A549 (cell line): ENCODE measurements around the gene SPACA7. TPM values are rescaled to one million over a fixed set of nuclear protein-coding genes. Genes with fewer than 3 reads are reported as not detected.

Experiments used
- ATAC-seq, 2 experiments: fragments of 200-7000 bp in 1 of 2; fragments of >200 bp in 1 of 2; cut with Nextera tagmentation in 1 of 2; cut with Tn5 transposase in 1 of 2; 3 replicates each; pipeline versions ENCODE4 v1.8.0 to v1.9.1; 2018 to 2020; ENCODE audit warnings: mild to moderate bottlenecking in 1 of 2, moderate library complexity in 1 of 2
- CTCF ChIA-PET: fragments of 300-600 bp; sonication (Branson Sonifier 250); formaldehyde crosslinking; extraction: SDS; loops from one replicate; lab custom pipeline; 2021; ENCODE audit warnings: antibody characterized with exemption, inconsistent platforms; lab: Yijun Ruan, JAX
- POLR2A ChIA-PET: fragments of 350-600 bp; formaldehyde crosslinking; extraction: SDS; loops from one replicate; lab custom pipeline; 2021; ENCODE audit warnings: antibody characterized with exemption, inconsistent platforms; lab: Yijun Ruan, JAX
- DNase-seq, 2 experiments: peaks; one replicate each; pipeline versions ENCODE4 v3.0.0 to v3.0.0-alpha.2; 2011 to 2016; ENCODE audit warnings: low read depth in 1 of 2, low spot score in 1 of 2
- FAIRE-seq: peaks from 2 replicates; lab custom pipeline; 2011; peaks lifted over from hg19 to GRCh38; lab: Jason Lieb, UNC
- H3K27ac ChIP-seq, 2 experiments: fragments of >200 bp; sonication (Bioruptor Twin); formaldehyde crosslinking; 3 replicates each; pipeline ENCODE4 v1.5.1; 2016 to 2017
- H3K4me1 ChIP-seq: fragments of >200 bp; sonication (Bioruptor Twin); formaldehyde crosslinking; 3 replicates; pipeline ENCODE4 v1.6.1; 2016
- H3K4me2 ChIP-seq: fragments of >200 bp; sonication (Bioruptor Twin); formaldehyde crosslinking; 3 replicates; pipeline ENCODE4 v1.6.1; 2016
- H3K4me3 ChIP-seq: fragments of >200 bp; sonication (Bioruptor Twin); formaldehyde crosslinking; 3 replicates; pipeline ENCODE4 v1.5.1; 2016
- H3K9me3 ChIP-seq: fragments of >200 bp; sonication (Bioruptor Twin); formaldehyde crosslinking; 3 replicates; pipeline ENCODE4 v1.6.1; 2016
- BHLHE40 ChIP-seq: IDR thresholded peaks from 2 replicates; pipeline ENCODE4 v1.6.1; 2012; ENCODE audit warnings: low read depth, low read length, inconsistent platforms
- CHD4 ChIP-seq: fragments of 200-600 bp; sonication (generic); IDR thresholded peaks from 2 replicates; pipeline ENCODE4 v1.6.1; 2016; ENCODE audit warnings: antibody characterized with exemption, mild to moderate bottlenecking, borderline replicate concordance
- EHF ChIP-seq: fragments of 250-450 bp; sonication (Bioruptor Pico); IDR thresholded peaks from 2 replicates; pipeline ENCODE4 v1.5.0; 2020; ENCODE audit warnings: mild to moderate bottlenecking
- EHMT2 ChIP-seq: fragments of 200-600 bp; sonication (generic); IDR thresholded peaks from 2 replicates; pipeline ENCODE4 v1.6.1; 2016; ENCODE audit warnings: antibody characterized with exemption, low read depth, mild to moderate bottlenecking, moderate library complexity
- EP300 ChIP-seq, 2 experiments: fragments of >200 bp; sonication (Bioruptor Twin); formaldehyde crosslinking; IDR thresholded peaks; 2 replicates in 1 of 2; 3 replicates in 1 of 2; pipeline ENCODE4 v1.6.1; 2016 to 2017
- ESRRA ChIP-seq: fragments of 150-350 bp; IDR thresholded peaks from 2 replicates; pipeline ENCODE4 v1.6.1; 2014; ENCODE audit warnings: mild to moderate bottlenecking, low read length, borderline replicate concordance
- FOXS1 ChIP-seq: fragments of 250-450 bp; sonication (Bioruptor Pico); IDR thresholded peaks from 2 replicates; pipeline ENCODE4 v1.5.0; 2020; ENCODE audit warnings: mild to moderate bottlenecking, moderate library complexity
- HES2 ChIP-seq: fragments of >200 bp; sonication (Bioruptor Twin); formaldehyde crosslinking; IDR thresholded peaks from 2 replicates; pipeline ENCODE4 v1.6.1; 2016
- RCOR1 ChIP-seq: fragments of 150-350 bp; IDR thresholded peaks from 2 replicates; pipeline ENCODE4 v1.6.1; 2014; ENCODE audit warnings: antibody characterized with exemption, low read length, low read depth
- RFX5 ChIP-seq: fragments of 450-650 bp; IDR thresholded peaks from 2 replicates; pipeline ENCODE4 v1.7.1; 2014; ENCODE audit warnings: antibody characterized with exemption, mild to moderate bottlenecking, moderate library complexity
- TP53 ChIP-seq: fragments of 250-450 bp; sonication (Bioruptor Pico); IDR thresholded peaks from 2 replicates; pipeline ENCODE4 v1.5.0; 2021; ENCODE audit warnings: mild to moderate bottlenecking, moderate library complexity
- WGBS: methylation state at CpG from one replicate; pipeline ENCODE4 v1.1.6; 2017; ENCODE audit errors: missing lambda C conversion rate; 5-methylcytosine and 5-hydroxymethylcytosine counted together
- polyA plus RNA-seq, 4 experiments: library from polyadenylated mRNA; depleted of rRNA in 3 of 4; stranded (reverse); fragments of >200 nt; fragmentation: RNase III in 1 of 4; extraction: RNeasy Plus Mini Kit Qiagen cat#74134 plus additional on column Dnase treatment in 1 of 4; gene quantifications; 2 replicates in 3 of 4; 3 replicates in 1 of 4; pipeline ENCODE4 v1.2.3, GENCODE V29; 2011 to 2017
- TF ChIP-seq, protein P1 (sequence below): fragments of 450-650 bp; IDR thresholded peaks from 2 replicates; pipeline ENCODE4 v1.6.1; 2014; ENCODE audit warnings: antibody characterized with exemption
- TF ChIP-seq, protein P2 (sequence below): fragments of 150-350 bp; IDR thresholded peaks from 2 replicates; pipeline ENCODE4 v1.6.1; 2014; ENCODE audit warnings: low read depth, mild to moderate bottlenecking, low read length
- TF ChIP-seq, protein P3 (sequence below): fragments of 200-600 bp; sonication (generic); IDR thresholded peaks from 2 replicates; pipeline ENCODE4 v1.6.1; 2016; ENCODE audit warnings: antibody characterized with exemption, mild to moderate bottlenecking, moderate library complexity

The SPACA7 gene
- polyA plus RNA-seq, 2 of the 4 experiments (the other 2 are of a cell fraction) = not detected

GRCh38 chr13:112346173-112346898, 29.8 kb upstream of the SPACA7 start (continued):
- TF ChIP-seq, protein P1, sequence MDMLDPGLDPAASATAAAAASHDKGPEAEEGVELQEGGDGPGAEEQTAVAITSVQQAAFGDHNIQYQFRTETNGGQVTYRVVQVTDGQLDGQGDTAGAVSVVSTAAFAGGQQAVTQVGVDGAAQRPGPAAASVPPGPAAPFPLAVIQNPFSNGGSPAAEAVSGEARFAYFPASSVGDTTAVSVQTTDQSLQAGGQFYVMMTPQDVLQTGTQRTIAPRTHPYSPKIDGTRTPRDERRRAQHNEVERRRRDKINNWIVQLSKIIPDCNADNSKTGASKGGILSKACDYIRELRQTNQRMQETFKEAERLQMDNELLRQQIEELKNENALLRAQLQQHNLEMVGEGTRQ = no peak
- TF ChIP-seq EHMT2 = no peak

DNA sequence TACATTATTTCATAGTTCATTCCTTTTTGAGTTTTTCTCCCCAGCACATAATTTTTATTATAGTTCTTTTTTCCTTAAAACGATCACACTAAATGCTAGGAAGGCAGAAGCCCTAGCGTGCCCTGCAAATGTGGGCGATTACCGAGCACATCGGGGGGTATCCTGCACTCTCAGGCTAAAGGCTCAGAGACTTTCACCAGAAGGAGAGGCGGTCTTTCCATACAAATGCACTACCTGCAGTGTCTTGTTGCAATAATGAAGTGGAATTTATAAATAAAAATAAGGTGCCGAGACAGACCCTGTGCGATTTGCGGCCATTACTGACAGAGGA, 29.3 kb upstream of the SPACA7 start:
- WGBS = 70% methylated on average over 9 of the region's 9 CpGs
- TF ChIP-seq, protein P2, sequence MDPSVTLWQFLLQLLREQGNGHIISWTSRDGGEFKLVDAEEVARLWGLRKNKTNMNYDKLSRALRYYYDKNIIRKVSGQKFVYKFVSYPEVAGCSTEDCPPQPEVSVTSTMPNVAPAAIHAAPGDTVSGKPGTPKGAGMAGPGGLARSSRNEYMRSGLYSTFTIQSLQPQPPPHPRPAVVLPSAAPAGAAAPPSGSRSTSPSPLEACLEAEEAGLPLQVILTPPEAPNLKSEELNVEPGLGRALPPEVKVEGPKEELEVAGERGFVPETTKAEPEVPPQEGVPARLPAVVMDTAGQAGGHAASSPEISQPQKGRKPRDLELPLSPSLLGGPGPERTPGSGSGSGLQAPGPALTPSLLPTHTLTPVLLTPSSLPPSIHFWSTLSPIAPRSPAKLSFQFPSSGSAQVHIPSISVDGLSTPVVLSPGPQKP = no peak
- TF ChIP-seq RCOR1 (no peak), EP300 (IDR thresholded peaks at IDR 0.05) (no peak), FOXS1 (no peak), BHLHE40 (no peak), RFX5 (no peak), EHF (CRISPR knock-in tag) (no peak), ESRRA (no peak), HES2 (no peak)
- TF ChIP-seq, protein P3, sequence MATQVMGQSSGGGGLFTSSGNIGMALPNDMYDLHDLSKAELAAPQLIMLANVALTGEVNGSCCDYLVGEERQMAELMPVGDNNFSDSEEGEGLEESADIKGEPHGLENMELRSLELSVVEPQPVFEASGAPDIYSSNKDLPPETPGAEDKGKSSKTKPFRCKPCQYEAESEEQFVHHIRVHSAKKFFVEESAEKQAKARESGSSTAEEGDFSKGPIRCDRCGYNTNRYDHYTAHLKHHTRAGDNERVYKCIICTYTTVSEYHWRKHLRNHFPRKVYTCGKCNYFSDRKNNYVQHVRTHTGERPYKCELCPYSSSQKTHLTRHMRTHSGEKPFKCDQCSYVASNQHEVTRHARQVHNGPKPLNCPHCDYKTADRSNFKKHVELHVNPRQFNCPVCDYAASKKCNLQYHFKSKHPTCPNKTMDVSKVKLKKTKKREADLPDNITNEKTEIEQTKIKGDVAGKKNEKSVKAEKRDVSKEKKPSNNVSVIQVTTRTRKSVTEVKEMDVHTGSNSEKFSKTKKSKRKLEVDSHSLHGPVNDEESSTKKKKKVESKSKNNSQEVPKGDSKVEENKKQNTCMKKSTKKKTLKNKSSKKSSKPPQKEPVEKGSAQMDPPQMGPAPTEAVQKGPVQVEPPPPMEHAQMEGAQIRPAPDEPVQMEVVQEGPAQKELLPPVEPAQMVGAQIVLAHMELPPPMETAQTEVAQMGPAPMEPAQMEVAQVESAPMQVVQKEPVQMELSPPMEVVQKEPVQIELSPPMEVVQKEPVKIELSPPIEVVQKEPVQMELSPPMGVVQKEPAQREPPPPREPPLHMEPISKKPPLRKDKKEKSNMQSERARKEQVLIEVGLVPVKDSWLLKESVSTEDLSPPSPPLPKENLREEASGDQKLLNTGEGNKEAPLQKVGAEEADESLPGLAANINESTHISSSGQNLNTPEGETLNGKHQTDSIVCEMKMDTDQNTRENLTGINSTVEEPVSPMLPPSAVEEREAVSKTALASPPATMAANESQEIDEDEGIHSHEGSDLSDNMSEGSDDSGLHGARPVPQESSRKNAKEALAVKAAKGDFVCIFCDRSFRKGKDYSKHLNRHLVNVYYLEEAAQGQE = no peak
- Histone ChIP-seq H3K4me3 (no peak overlapping the region), H3K27ac (no peak overlapping the region), H3K9me3 (no peaks in the 10 kb centered on the region), H3K4me2 (no peak overlapping the region), H3K4me1 (no peaks in the 10 kb centered on the region)
- ATAC-seq (no peak), DNase-seq (no peak), FAIRE-seq (no peak)
- POLR2A ChIA-PET = no interaction called here
- CTCF ChIA-PET = no interaction called here

- POLR2A ChIA-PET = no interaction called here
- no peaks in the 10 kb centered on the region for H3K4me1 ChIP-seq
- no peak overlapping the region for H3K4me3 ChIP-seq
- FAIRE-seq (no peak), DNase-seq (no peak), ATAC-seq (no peak)
- no peak overlapping the region for H3K4me2 ChIP-seq
- CTCF ChIA-PET = no interaction called here
- TF ChIP-seq FOXS1 (no peak), TP53 (CRISPR knock-in tag) (no peak), CHD4 (no peak)
- no peak overlapping the region for H3K27ac ChIP-seq
- WGBS = 56% methylated on average over 10 of the region's 10 CpGs
- no peaks in the 10 kb centered on the region for H3K9me3 ChIP-seq
Observed at GRCh38 chr13:112347986-112348385, 28.2 kb upstream of the SPACA7 start.
